ENCODE measurements around the gene HEATR3. TPM values are rescaled to one million over a fixed set of nuclear protein-coding genes. Genes with fewer than 3 reads are reported as not detected.
A peak's percentile ranks its signal among the peaks of the same experiment; 100 is the strongest.

Gene HEATR3
- total and polyA plus RNA-seq, 2 experiments from 2014 or later, result 5.7 to 25.1 TPM

- Histone ChIP-seq H2AFZ (no peak overlapping the region), H3K27ac (no peak overlapping the region), H3K9me3 (ENCODE audit: low read depth) (no peaks in the 10 kb centered on the region), H3K36me3 (ENCODE audit: low read depth) (peaks cover 27% of the 10 kb centered on the region; the same call in 1 of the 2 replicates), H3K79me2 (ENCODE audit: insufficient read depth) (peaks cover 24% of the 10 kb centered on the region), H3K9ac (no peak overlapping the region), H3K27me3 (replicated peaks; ENCODE audit: insufficient read depth) (no peaks in the 10 kb centered on the region), H3K4me3 (no peak overlapping the region), H3K9me2 (ENCODE audit: insufficient read depth) (no peaks in the 10 kb centered on the region), H3F3A (ENCODE audit: insufficient read depth) (peaks cover 30% of the 10 kb centered on the region), H3K4me2 (ENCODE audit: unreplicated experiment) (no peak overlapping the region), H4K20me1 (ENCODE audit: insufficient read depth) (no peaks in the 10 kb centered on the region; the same call in 1 of the 2 replicates), H3K4me1 (ENCODE audit: insufficient read depth) (no peaks in the 10 kb centered on the region)
- no peak for TF ChIP-seq EZH2 (IDR thresholded peaks at IDR 0.05; ENCODE audit: insufficient read depth, poor library complexity, severe bottlenecking)
- no peak for TF ChIP-seq EZH2phosphoT487 (IDR thresholded peaks at IDR 0.05; ENCODE audit: insufficient read depth, low read depth)
- in situ Hi-C loops (cut with MboI), result no loop called here
- WGBS, 2 experiments (ENCODE audit: low coverage in 1 of 2, low lambda C conversion rate in 2 of 2, missing lambda C conversion rate in 2 of 2), result 57 to 58% methylated on average over 3 of the region's 3 CpGs
- no peak for DNase-seq
Measured at GRCh38 chr16:50035468-50035992, 30.2 kb upstream of the HEATR3 start.

GRCh38 chr16:50036426-50036825 is 29.3 kb upstream of the HEATR3 start:
- Histone ChIP-seq H3K36me3 (ENCODE audit: low read depth) (peaks cover 20% of the 10 kb centered on the region; the same call in 1 of the 2 replicates), H4K20me1 (ENCODE audit: insufficient read depth) (no peaks in the 10 kb centered on the region; the same call in 1 of the 2 replicates), H2AFZ (no peak overlapping the region), H3K9me3 (ENCODE audit: low read depth) (no peaks in the 10 kb centered on the region), H3F3A (ENCODE audit: insufficient read depth) (peaks cover 30% of the 10 kb centered on the region), H3K9ac (no peak overlapping the region), H3K79me2 (ENCODE audit: insufficient read depth) (peaks cover 15% of the 10 kb centered on the region), H3K4me2 (ENCODE audit: unreplicated experiment) (no peak overlapping the region), H3K4me1 (ENCODE audit: insufficient read depth) (no peaks in the 10 kb centered on the region), H3K4me3 (no peak overlapping the region), H3K27ac (no peak overlapping the region), H3K27me3 (replicated peaks; ENCODE audit: insufficient read depth) (no peaks in the 10 kb centered on the region), H3K9me2 (ENCODE audit: insufficient read depth) (no peaks in the 10 kb centered on the region)
- TF ChIP-seq EZH2 (IDR thresholded peaks at IDR 0.05; ENCODE audit: insufficient read depth, poor library complexity, severe bottlenecking), result no peak
- TF ChIP-seq EZH2phosphoT487 (IDR thresholded peaks at IDR 0.05; ENCODE audit: insufficient read depth, low read depth), result no peak
- no peak for DNase-seq
- in situ Hi-C loops (cut with MboI), result no loop called here
- WGBS, 2 experiments (ENCODE audit: low coverage in 1 of 2, low lambda C conversion rate in 2 of 2, missing lambda C conversion rate in 2 of 2), result 79 to 87% methylated on average over 3 of the region's 3 CpGs

GRCh38 chr16:50037662-50038220 is 28.0 kb upstream of the HEATR3 start:
- Histone ChIP-seq H3K4me3 (no peak overlapping the region), H3K27me3 (replicated peaks; ENCODE audit: insufficient read depth) (no peaks in the 10 kb centered on the region), H3K4me2 (ENCODE audit: unreplicated experiment) (no peak overlapping the region), H3K36me3 (ENCODE audit: low read depth) (peaks cover 20% of the 10 kb centered on the region; the same call in 1 of the 2 replicates), H3K9ac (no peak overlapping the region), H3K27ac (no peak overlapping the region), H3F3A (ENCODE audit: insufficient read depth) (peaks cover 30% of the 10 kb centered on the region), H4K20me1 (ENCODE audit: insufficient read depth) (no peaks in the 10 kb centered on the region; the same call in 1 of the 2 replicates), H3K4me1 (ENCODE audit: insufficient read depth) (no peaks in the 10 kb centered on the region), H3K79me2 (ENCODE audit: insufficient read depth) (0 out of 2 replicates have a peak, but pooled peaks cover 2% of the 10 kb centered on the region), H3K9me3 (ENCODE audit: low read depth) (no peaks in the 10 kb centered on the region), H2AFZ (no peak overlapping the region), H3K9me2 (ENCODE audit: insufficient read depth) (no peaks in the 10 kb centered on the region)
- in situ Hi-C loops (cut with MboI), result no loop called here
- TF ChIP-seq EZH2phosphoT487 (IDR thresholded peaks at IDR 0.05; ENCODE audit: insufficient read depth, low read depth) (no peak), EZH2 (IDR thresholded peaks at IDR 0.05; ENCODE audit: insufficient read depth, poor library complexity, severe bottlenecking) (no peak)
- peak; percentile 35 for DNase-seq
- 84% methylated on average over 2 of the region's 2 CpGs for WGBS, 2 experiments (ENCODE audit: low coverage in 1 of 2, low lambda C conversion rate in 2 of 2, missing lambda C conversion rate in 2 of 2)

GRCh38 chr16:50038286-50038685 is 27.5 kb upstream of the HEATR3 start:
- Histone ChIP-seq H3F3A (ENCODE audit: insufficient read depth) (peaks cover 30% of the 10 kb centered on the region), H3K79me2 (ENCODE audit: insufficient read depth) (no peaks in the 10 kb centered on the region), H3K9me2 (ENCODE audit: insufficient read depth) (no peaks in the 10 kb centered on the region), H3K27ac (no peak overlapping the region), H2AFZ (no peak overlapping the region), H3K4me2 (ENCODE audit: unreplicated experiment) (no peak overlapping the region), H4K20me1 (ENCODE audit: insufficient read depth) (no peaks in the 10 kb centered on the region; the same call in 1 of the 2 replicates), H3K9ac (no peak overlapping the region), H3K27me3 (replicated peaks; ENCODE audit: insufficient read depth) (no peaks in the 10 kb centered on the region), H3K4me1 (ENCODE audit: insufficient read depth) (no peaks in the 10 kb centered on the region), H3K4me3 (no peak overlapping the region), H3K36me3 (ENCODE audit: low read depth) (peaks cover 20% of the 10 kb centered on the region; the same call in 1 of the 2 replicates), H3K9me3 (ENCODE audit: low read depth) (no peaks in the 10 kb centered on the region)
- no peak for DNase-seq
- in situ Hi-C loops (cut with MboI), result no loop called here
- WGBS, 2 experiments (ENCODE audit: low coverage in 1 of 2, low lambda C conversion rate in 2 of 2, missing lambda C conversion rate in 2 of 2), result 69 to 74% methylated on average over 4 of the region's 4 CpGs
- no peak for TF ChIP-seq EZH2 (IDR thresholded peaks at IDR 0.05; ENCODE audit: insufficient read depth, poor library complexity, severe bottlenecking)
- TF ChIP-seq EZH2phosphoT487 (IDR thresholded peaks at IDR 0.05; ENCODE audit: insufficient read depth, low read depth), result no peak
